SK-N-MC (cell line): ENCODE results near the gene CPLX3.

Experiments used
- DNase-seq: peaks from one replicate; pipeline ENCODE4 v3.0.0-alpha.2; 2011; ENCODE audit warnings: low read depth, low spot score
- H3K27ac ChIP-seq: fragments of 200-600 bp; sonication (generic); 2 replicates; pipeline ENCODE4 v1.5.1; 2016; ENCODE audit warnings: mixed run types
- H3K36me3 ChIP-seq: fragments of 200-600 bp; sonication (generic); 2 replicates; pipeline ENCODE4 v1.6.1; 2017; ENCODE audit warnings: antibody characterized with exemption, low read length, mixed read lengths; ENCODE audit not compliant: insufficient read depth
- H3K4me3 ChIP-seq: fragments of 200-600 bp; sonication (generic); 2 replicates; pipeline ENCODE4 v1.5.1; 2016
- H3K9ac ChIP-seq: fragments of 200-600 bp; sonication (generic); 2 replicates; pipeline ENCODE4 v1.8.0; 2017; ENCODE audit warnings: mixed run types, mixed read lengths; ENCODE audit not compliant: insufficient read length
- H3K9me3 ChIP-seq: fragments of 200-600 bp; sonication (generic); 2 replicates; pipeline ENCODE4 v1.6.1; 2017; ENCODE audit warnings: low read depth, mild to moderate bottlenecking, antibody characterized with exemption, low read length, moderate library complexity, mixed read lengths
- EZH2 ChIP-seq: fragments of 200-600 bp; sonication (generic); IDR thresholded peaks from one replicate; pipeline ENCODE4 v1.6.1; 2017; ENCODE audit warnings: antibody characterized with exemption
- FOXP2 ChIP-seq: optimal IDR thresholded peaks from 2 replicates; pipeline ENCODE3; 2011; ENCODE audit warnings: mild to moderate bottlenecking, moderate library complexity; ENCODE audit not compliant: insufficient read depth; ENCODE audit errors: extremely low read length, control extremely low read depth
- POLR2AphosphoS5 ChIP-seq: IDR thresholded peaks from 2 replicates; pipeline ENCODE4 v1.6.1; 2012; ENCODE audit warnings: mild to moderate bottlenecking, low read depth, low read length, borderline replicate concordance

CPLX3 gene

GRCh38 chr15:74845581-74845980, 19.2 kb downstream of the CPLX3 start:
- Histone ChIP-seq H3K27ac (no peak overlapping the region), H3K9me3 (no peaks in the 10 kb centered on the region), H3K4me3 (no peak overlapping the region), H3K9ac (no peak overlapping the region), H3K36me3 (peaks cover 21% of the 10 kb centered on the region; the same call in 1 of the 2 replicates)
- DNase-seq = no peak
- TF ChIP-seq FOXP2 (no peak), EZH2 (no peak), POLR2AphosphoS5 (no peak)

- H3K27ac ChIP-seq = no peak overlapping the region
- H3K9ac ChIP-seq = no peak overlapping the region
- H3K36me3 ChIP-seq = peaks cover 38% of the 10 kb centered on the region; the same call in 1 of the 2 replicates
- H3K9me3 ChIP-seq = no peaks in the 10 kb centered on the region
- TF ChIP-seq EZH2 (no peak), FOXP2 (no peak), POLR2AphosphoS5 (no peak)
- no peak overlapping the region for H3K4me3 ChIP-seq
- DNase-seq = no peak
Measured at GRCh38 chr15:74847432-74847831, 21.0 kb downstream of the CPLX3 start.

GRCh38 chr15:74850393-74850792, 24.0 kb downstream of the CPLX3 start:
- TF ChIP-seq EZH2 (no peak), FOXP2 (no peak), POLR2AphosphoS5 (no peak)
- H3K4me3 ChIP-seq = no peak overlapping the region
- H3K9me3 ChIP-seq = no peaks in the 10 kb centered on the region
- H3K9ac ChIP-seq = no peak overlapping the region
- peaks cover 56% of the 10 kb centered on the region; the same call in 1 of the 2 replicates for H3K36me3 ChIP-seq
- DNase-seq = no peak
- H3K27ac ChIP-seq = no peak overlapping the region

- TF ChIP-seq POLR2AphosphoS5 = no peak
- DNase-seq = no peak
- Histone ChIP-seq H3K36me3 (peaks cover 56% of the 10 kb centered on the region; the same call in 1 of the 2 replicates), H3K27ac (no peak overlapping the region), H3K4me3 (no peak overlapping the region), H3K9me3 (no peaks in the 10 kb centered on the region), H3K9ac (no peak overlapping the region)
Measured at GRCh38 chr15:74851960-74852359, 25.5 kb downstream of the CPLX3 start.

GRCh38 chr15:74854453-74855022, 28.1 kb downstream of the CPLX3 start:
- TF ChIP-seq EZH2 = no peak
- TF ChIP-seq FOXP2 = no peak
- no peak for TF ChIP-seq POLR2AphosphoS5
- Histone ChIP-seq H3K9ac (no peak overlapping the region), H3K27ac (no peak overlapping the region), H3K9me3 (no peaks in the 10 kb centered on the region), H3K4me3 (no peak overlapping the region), H3K36me3 (peaks cover 47% of the 10 kb centered on the region; the same call in 1 of the 2 replicates)
- no peak for DNase-seq

- DNase-seq = no peak
- peaks cover 35% of the 10 kb centered on the region; the same call in 1 of the 2 replicates for H3K36me3 ChIP-seq
- H3K9ac ChIP-seq = no peak overlapping the region
- H3K9me3 ChIP-seq = no peaks in the 10 kb centered on the region
- no peak overlapping the region for H3K27ac ChIP-seq
- H3K4me3 ChIP-seq = no peak overlapping the region
- TF ChIP-seq POLR2AphosphoS5 (no peak), FOXP2 (no peak), EZH2 (no peak)
Measured at GRCh38 chr15:74855857-74856256, 29.4 kb downstream of the CPLX3 start.

GRCh38 chr15:74856537-74856936, 30.1 kb downstream of the CPLX3 start:
- Histone ChIP-seq H3K4me3 (no peak overlapping the region), H3K9ac (no peak overlapping the region), H3K9me3 (no peaks in the 10 kb centered on the region), H3K27ac (no peak overlapping the region), H3K36me3 (peaks cover 28% of the 10 kb centered on the region; the same call in 1 of the 2 replicates)
- TF ChIP-seq FOXP2 = no peak
- TF ChIP-seq EZH2 = no peak
- TF ChIP-seq POLR2AphosphoS5 = no peak
- DNase-seq = no peak

- Histone ChIP-seq H3K9me3 (no peaks in the 10 kb centered on the region), H3K36me3 (peaks cover 22% of the 10 kb centered on the region; the same call in 1 of the 2 replicates), H3K9ac (no peak overlapping the region), H3K27ac (no peak overlapping the region), H3K4me3 (no peak overlapping the region)
- no peak for DNase-seq
- no peak for TF ChIP-seq POLR2AphosphoS5
- no peak for TF ChIP-seq EZH2
Measured at GRCh38 chr15:74857082-74857655, 30.7 kb downstream of the CPLX3 start.
